Measurements from ENCODE around the gene INPP5F.
A peak's percentile ranks its signal among the peaks of the same experiment; 100 is the strongest.

The INPP5F gene

DNA sequence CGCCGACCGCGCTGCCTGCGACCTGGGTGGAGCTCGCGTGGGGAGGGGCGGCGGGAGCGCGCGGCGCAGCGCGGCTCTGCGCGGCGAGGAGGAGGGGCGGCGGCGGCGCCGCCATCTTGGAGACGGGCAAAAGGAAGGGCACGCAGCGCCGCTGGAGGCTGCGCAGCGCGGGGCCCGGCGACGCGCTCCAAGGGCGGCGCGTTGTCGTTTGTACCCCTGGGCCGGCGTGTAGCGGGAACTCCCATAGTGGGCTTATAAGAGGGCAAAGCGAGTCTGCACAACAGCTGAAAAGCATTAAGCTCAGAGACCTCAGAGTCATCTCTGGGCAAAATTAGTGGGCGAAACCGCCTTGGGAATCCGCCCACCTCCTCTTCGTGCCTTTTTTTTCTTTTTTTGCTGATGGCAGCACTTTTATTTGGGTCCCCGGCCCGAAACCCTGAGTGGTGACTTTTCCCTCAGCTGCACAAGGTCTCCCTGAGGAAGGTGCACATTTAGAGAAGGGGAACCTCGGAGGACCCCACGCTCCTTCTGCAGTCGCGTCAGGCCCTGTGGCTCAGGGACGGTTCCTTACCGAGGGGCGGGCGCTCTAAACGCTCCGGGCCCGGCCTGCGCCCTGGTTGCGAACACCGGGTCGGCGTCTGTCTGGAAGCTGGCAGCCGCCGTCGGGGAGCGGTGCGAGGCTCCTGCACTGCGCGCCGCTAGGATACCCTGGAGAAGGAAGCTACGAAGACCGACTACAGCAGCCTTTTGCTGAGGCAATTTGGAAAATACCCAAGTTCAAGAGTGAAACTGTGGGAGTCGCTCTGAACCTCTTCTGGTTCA is 147.2 kb downstream of the INPP5F start:
- peak; percentile 90 for DNase-seq

DNA sequence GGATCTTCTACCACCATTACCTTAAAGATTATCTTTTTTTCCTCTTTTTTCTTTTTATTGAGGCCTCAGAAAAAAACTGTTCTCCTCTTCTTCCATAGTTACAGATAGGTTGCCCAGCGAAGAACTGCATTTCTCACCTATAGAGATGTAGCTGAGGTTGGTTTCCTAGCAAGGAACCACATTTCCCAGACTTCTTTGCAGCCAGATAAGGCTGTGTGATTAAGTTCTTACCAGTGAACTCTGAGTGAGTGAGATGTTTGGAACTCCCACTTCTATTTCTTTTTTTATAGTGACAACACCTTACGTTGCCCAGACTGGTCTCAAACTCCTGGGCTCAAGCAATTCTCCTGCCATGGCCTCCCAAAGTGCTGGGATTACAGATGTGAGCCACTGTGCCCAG is 152.7 kb downstream of the INPP5F start:
- DNase-seq: no peak

All from NCI-H146 (cell line).